ENCODE measurements around the gene ROR2.

ROR2 gene

DNA sequence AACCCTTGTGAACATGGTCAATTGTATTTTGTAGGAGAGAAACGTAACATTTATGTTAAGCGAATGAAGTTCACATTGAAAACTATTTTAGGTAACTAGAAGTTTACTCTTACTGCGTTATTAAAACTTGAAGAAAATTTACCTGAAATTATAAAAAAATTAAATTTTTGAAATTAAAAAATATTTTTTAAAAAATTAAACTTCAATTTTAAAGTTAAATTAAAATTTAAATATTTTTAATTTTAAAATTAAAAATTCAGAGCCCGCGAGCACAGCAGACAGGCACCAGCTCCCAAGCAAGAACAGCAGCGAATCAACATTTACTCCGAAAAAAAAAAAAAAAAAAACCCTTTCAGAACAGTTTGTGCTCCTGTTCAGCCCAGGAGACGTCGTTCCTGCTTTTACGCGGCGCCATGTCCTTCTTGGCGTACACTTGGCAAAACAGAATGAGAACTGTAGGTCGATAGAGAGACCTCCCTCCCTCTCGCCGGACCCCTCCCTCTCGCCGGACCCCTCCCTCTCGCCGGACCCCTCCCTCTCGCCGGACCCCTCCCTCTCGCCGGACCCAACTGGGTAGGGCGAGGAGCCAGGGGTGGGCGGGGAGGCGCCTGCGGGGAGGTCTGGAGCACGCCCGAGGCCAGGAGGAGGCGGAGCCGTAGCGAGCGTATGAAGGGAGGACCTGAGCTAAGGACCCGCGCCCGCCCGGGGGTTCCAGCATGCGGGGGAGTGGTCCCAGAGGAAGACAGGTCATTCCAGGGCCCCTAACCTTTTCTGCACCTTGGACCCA, 235.8 kb downstream of the ROR2 start:
- DNase-seq = peak; percentile 55

DNA sequence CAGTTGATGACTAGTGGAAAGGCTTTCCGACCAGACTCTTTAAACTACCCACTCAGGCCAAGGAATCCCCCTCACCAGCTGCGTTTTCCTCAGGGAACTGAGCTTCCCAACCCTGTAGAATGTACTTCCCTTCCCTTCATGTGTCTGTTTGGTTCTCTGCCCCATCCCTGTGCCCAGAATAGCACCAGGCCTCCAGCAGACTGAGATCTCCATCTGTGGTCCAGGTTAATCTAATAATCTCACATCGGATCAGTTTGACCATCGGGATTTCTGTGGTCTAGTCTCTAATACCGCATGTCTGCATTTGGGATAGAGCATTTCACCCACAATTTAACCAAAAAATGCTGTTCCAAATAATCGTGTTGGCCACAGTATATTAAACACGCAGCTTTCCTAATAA, 237.2 kb downstream of the ROR2 start:
- DNase-seq = peak; percentile 13

DNA sequence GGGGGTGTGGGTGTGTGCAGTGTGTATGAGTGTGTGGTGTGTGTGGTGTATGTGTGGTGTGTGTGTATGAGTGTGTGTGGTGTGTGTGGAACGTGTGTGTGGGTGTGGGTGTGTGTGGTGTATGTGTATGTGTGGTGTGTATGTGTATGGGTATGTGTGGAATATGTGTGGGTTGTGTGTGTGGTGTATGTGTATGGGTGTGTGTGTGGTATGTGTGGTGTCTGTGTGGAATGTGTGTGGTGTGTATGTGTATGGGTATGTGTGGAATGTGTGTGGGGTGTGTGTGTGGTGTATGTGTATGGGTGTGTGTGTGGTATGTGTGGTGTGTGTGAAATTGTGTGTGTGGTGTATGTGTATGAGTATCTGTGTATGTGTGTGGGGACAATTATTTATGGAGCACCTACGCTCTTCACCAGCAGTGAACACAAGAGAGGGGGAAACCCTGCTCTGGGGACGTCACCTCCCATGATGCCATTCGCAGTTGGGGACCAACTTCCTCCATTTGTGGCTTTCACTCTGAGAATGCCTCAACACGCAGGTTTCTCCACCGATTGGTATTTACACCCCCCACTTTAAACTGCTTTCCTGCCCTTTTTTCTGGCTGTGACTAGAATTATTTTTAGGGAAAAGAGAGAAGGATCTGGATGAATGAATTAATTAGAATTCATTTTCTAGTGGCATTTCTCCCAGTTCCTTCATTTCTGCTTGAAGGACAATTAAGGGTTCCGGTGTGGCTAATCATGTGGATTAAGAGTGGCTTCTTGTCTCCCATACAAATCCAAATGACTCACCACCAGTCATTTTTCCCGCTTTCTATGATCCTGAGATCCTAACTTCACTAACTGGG, 238.1 kb downstream of the ROR2 start:
- peak; percentile 69 for DNase-seq

DNA sequence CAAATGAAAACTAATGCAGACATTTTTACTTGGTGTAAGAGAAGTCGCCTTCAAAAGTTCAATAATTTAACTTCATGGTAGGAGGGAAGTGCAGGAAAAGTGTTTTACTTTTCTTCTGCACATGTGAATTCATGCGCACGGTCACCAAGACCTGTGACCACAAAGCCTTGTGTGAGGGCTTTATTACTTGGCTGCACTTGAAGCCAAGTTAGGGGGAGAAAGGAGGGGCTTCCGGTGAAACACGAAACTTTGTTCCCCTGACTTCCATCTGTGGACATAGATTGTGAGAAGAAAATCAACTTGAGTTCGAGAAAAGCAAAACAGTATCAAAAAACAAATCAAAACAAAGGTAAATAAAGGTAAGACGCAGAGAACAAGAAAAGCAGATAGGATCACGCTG, 239.9 kb downstream of the ROR2 start:
- no peak for DNase-seq

DNA sequence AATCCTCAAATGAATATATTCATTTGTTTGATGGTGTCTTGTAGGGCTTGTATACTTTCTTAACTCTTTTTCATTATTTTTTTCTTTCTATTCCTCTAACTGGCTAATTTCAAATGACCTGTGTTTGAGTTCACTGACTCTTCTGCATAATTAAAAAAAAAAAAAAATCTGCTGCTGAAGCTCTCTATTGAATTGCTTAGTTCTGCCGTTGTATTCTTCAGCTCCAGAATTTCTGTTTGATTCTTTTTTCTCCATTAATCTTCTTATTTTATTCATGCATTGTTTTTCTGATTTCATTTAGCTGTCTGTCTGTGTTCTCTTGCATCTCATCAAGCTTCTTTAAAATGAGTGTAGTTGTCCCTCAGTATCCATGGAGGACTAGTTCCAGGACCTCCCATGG, 244.6 kb downstream of the ROR2 start:
- no peak for DNase-seq

DNA sequence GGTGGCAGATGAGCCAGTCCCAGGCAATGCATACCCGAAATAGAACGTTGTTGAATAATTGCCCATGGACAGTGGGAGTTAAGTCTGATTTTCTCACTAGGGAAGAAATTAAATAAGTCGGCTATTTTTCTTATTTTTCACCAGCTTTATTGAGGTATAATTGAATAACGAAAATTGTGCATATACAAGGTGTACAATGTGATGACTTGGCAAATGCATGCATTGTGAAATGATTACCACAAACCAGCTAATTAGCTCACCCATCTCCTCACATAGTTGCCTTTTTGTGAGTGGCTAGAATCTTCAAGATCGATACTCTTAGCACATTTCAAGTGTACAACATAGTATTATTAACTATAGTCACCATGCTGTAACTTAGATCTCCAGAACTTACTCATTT, 249.6 kb downstream of the ROR2 start:
- DNase-seq = no peak

DNA sequence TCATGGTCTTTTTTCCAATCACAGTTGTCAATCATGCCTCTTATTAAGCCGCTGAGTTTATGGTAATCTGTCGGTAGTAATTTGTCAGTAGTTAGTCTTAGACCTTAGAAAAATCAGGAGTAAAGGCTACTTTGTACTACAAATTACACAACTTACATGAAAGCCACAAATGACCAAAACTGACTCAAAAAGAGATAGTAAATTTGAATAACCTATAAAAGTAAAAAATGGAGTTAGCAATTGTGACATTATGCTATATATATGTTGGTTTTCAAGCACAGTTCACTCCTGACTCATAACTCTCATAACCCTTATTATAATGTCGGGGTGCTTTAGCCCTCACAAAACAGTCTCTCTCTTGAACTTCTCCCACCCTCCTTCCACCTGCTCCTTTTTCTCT, 251.8 kb downstream of the ROR2 start:
- DNase-seq = no peak

DNA sequence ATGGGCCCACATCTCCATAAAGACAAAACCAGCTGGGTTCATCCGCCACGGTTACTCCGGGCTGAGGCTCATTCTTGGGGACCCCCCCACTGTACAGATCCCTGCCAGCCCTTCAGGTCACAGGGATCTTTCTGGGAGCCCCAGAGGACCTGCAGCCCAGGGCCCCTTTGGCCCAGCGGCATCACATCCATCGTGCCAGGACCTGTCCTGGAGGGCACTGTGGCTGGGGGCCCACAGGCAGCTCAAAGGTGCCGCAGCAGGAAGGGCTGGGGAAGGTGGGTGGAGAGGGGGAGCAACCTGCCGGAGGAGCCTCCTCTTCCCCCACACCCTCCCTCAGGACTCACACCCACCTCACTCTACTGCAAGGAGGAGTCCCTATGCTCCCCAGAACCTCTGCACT, 252.8 kb downstream of the ROR2 start:
- no peak for DNase-seq

DNA sequence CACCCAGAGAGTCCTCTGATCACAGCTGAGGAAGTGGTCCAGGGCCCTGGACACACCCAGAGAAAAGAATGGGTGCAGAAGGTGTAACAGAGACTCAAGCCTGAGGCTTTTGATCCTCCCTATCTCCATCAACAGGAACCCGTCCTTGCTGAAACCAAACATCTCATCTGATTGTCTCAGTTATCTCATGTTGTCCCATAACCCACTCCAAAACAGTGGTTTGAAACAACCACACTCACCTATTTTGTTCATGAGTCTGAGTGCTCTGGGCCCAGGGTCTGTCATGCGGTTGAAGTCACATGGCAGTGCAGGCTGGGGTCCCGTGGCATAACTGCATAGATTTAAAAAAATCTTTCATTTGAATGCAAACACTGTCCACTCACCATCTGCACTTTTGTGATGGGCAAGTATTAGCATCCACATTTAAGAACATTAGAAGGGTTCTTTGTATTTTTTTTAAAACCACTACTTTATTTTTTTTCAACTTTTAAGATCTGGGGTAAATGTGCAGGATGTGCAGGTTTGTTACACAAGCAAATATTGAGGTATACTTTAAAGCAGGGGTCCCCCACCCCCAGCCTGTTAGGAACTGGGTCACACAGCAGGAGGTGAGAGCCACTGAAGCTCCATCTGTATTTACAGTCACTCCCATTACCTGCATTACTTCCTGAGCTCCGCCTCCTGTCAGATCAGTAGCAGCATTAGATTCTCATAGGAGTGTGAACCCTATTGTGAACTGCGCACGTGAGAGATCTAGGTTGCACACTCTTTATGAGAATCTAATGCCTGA, 255.8 kb downstream of the ROR2 start:
- no peak for DNase-seq

DNA sequence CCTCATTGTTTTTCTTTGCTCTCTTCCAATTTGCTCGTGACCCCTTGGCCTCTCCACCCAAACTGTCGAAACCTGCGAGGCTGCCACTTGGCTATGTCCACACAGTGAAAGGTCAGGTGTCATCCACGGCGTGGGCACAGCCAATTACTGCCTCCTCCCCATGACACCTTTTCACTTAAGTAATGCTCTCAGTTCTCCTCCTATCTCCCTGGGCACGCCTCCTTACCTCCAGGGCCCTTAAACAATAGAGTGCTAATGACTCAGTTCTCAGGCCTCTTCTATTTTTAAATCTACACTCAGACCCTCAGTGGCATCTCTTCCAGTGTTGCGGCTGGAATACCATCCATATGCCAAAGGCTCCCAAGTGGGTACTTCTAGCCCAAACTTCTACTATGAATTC, 256.8 kb downstream of the ROR2 start:
- DNase-seq = no peak

DNA sequence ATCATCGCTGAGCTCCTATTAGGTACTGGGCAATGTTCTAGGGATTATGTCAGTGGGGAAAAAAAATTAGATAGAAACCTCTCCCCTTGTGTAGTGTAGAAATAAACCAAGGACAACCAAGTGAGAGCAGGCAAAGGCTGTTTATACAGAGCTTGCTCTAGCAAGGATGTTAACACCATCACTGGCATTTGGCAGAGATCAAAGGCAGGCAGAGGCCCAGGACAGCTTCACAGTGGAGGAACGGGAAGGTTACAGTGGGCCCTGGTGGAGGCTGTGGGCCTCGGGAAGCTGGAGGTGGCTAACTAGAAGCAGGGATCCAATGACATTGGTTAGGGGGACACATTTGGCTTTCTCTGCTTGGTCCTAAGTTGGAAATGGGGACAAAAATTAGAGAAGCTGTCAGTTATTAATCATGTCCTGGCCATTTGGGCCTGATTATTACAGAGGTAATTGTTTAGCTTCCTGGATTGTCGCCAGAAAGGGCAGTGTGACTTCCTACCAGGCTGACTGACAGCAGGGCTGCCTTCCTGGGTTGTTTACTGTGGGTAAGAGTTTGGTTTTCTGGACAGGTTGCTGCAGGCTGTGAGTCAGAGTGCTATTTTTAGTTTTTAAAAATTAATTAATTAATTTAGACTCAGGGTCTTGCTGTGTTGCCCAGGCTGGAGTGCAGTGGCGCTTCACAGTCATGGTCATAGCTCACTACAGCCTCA, 259.3 kb downstream of the ROR2 start:
- no peak for DNase-seq

DNA sequence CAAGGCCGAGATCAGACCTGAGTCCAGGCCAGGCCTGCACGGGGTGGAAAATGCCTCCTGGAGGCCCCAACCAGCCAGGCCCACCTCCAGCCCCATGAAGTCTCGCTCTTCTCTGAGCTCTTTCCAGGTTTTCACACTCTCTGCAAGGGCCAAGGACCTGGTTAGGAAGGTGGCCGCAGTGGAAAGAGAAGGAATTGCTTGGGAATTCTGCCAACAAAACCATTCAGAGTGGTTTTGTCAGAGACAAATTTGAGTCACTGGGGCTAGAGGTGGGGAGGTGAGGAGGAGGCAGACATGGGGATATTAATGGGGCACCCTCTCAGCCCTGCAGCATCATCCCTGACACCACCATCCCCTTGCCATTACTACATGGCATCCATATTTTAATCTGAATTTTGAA, 261.0 kb downstream of the ROR2 start:
- DNase-seq = no peak

DNA sequence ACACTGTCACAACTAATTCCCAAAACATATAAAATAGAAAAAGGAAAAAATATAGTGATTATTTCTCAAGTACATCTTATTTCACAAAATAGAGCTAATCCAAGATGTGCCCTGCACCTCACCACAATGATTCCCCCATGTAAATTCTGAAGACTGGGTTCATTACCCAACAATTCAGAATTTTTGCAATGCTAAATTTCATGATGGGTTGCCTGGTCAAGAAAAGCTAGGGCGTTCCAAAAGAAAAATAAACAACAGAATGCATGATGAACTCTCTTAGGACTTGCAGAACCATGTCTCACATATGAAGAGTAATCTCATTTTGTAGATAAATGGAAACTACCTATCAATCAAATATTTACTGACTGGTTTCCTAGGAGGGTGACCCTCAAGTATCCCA, 266.8 kb downstream of the ROR2 start:
- no peak for DNase-seq

DNA sequence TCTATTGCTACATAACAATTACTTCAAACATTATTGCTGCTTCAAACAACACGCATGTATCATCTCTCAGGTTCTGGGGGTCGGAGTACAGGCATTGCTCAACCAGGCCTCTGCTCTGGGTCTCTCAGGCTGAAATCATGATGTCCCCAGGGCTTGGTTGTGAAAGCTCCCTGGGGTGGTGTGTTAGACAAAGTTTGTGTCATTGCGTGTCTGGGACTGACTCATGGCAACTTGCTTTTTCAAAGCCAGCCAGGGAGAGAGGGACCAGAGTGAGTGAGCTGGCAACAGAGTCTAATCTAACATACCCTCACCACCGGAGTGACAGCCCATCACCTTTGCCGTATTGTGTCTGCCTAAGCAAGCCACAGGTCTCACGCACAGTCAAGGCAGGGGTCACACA, 267.2 kb downstream of the ROR2 start:
- peak; percentile 39 for DNase-seq

DNA sequence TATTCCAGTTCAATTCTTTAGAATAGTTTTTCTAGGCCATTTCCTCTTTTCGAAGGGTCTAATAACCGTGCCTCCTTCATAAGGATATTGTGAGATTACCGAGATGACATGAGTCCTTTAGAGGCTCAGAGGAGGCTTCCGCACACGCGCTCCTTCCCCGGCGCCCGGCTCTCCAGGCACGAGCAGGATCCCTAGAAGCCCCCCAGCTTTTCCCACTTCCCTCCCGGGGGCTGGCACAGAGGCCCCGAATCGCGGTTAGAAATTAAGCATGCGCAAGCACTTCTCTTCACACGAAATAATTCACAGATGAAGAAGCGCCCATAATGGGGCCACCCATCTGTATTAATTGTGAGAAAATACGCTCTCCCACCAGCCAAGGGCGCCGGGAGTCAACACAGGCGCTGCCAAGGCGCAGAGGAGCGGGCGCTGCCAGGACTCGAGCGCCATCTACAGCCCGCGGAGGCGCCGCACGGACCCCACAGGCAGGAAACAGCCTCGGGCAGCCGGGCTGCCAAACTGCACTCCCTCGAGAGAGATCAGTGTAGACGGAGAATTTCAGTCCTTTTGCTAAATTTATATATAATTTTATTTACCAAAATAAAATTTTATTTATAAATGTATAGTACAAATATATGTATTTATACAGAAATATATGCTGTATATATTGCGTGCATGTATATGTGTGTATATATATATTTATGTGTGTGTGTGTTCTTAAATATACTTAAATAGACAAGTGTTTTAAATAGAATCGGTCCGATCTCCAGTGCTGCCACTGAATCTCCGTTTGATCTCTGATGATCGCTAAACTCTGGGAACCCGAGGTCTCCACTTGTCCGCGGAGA, 268.3 kb downstream of the ROR2 start:
- DNase-seq = peak; percentile 76

DNA sequence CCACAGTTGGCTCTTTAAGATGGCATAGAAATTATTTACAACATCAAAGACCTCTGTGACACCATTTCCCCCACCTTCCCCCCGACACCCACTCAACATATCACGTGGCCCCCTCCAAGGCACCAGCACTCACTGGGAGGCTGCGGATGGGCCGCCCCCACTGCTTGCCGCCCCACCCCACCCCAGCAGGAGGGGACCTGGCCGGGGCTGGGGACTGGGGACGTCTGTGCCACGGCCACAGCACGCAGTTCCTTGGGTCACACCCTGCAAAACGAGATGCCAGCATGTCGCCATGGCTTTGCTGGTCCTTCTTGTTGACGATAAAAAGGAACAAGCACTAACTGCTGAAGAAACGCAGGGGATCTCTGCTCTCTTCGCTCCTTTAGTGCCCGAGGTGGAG, 269.0 kb downstream of the ROR2 start:
- no peak for DNase-seq

DNA sequence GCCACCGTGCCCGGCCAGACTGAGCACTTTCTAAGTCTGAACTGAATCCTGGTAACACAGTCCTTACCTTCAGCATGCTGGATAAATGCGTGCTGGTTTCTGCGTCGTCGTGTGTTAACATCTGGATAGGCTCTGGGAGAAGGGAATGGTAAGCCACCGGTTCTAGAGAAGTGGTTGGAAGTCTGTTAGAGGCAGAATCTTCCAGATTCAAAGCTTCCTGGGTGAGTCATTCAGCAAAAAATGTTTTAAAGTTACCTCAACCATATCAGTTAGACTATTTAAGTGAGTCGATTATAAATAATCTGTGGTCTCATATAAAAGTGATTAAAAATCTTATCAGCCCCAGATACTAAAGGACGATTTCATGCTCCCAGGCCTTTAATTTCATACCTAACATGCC, 269.9 kb downstream of the ROR2 start:
- DNase-seq = no peak

DNA sequence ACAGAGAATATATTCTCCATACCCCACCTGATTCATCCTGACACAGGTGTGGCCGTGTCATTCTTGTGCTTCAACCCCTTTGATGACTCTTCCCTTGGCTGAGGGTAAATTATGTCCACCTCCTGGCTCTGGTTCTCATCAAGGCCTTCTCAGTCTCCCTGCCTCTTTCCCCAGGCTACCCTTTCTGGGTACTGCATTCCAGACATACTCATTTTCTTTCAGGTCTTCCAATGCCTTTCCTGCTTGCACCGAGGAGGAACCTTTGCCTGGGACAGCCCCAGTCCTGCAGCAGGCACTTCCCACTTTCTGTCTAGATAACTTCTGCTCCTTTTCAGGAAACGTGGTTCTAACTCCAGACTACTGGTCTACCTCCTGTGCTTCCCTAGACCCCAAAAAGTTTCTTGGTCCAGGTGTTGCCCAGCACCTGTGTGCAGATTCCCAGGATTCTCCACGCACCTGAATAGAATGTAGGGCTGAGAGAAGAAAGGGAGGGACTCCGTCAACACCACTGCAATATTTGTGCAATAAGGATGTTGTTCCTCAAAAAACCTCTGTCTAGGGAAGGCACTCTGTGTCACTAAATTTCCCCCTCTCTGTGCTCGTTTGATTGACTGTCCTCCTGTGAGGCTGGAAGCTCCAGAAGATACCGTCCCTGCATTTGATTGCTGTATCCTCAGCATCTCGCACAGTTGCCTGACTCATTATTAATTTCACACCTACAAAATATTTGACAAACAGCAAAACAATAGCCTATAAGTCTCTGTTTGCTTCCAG, 271.0 kb downstream of the ROR2 start:
- DNase-seq = no peak

DNA sequence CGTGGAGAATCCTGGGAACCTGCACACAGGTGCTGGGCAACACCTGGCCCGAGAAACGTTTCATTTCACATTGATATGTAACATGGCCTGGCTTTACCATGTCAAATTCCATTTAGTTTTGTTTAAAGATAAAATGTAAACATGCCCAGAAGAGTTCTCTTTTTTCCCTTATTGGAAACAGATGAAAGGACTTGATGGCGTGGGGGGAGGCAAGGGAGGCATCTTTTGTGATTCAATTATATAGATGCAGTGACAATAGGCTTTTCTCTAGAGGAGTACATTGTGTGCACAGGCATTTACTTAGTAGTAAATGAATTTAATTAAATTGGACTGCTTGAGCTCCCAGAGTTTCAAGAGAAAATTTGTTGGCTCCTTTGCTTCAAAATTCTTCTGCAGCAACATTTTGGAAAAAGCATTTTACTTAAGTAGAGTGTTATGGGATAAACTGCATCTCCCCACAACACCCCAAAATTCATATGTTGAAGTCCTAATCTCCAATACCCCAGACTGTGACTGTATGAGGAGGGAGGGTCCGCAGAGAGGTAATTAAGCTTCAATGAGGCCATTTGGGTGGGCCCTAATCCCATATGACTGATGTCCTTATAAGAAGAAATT, 272.1 kb downstream of the ROR2 start:
- no peak for DNase-seq

DNA sequence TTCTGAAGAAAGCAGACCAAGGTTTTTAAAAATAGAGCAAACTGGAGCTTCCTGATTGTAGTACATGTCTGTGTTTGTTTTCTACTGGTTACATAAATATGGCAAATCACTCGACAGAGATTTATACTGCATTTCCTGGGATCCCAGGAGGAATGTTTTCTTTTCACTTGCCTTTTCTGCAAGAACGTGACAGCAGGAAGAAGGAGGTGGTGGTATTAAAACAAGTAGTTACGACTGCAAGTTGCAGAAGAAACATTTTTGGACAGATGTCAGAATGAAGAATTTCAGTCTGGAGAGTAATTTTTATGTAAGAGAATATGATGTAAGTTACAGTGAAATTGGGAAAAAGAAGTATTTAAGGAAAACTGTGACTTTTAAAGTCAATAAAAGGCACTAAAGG, 272.7 kb downstream of the ROR2 start:
- DNase-seq = peak; percentile 57

Data from fibroblast of skin of scalp (primary cell).